ENCODE measurements around the gene BTBD16. TPM values are rescaled to one million over a fixed set of nuclear protein-coding genes. Genes with fewer than 3 reads are reported as not detected.

The BTBD16 gene
- total and polyA plus RNA-seq, 2 of the 13 experiments (the other 11 are each of a cell fraction or from before 2014, with no cell fraction given): 5.0 to 11.9 TPM

DNA sequence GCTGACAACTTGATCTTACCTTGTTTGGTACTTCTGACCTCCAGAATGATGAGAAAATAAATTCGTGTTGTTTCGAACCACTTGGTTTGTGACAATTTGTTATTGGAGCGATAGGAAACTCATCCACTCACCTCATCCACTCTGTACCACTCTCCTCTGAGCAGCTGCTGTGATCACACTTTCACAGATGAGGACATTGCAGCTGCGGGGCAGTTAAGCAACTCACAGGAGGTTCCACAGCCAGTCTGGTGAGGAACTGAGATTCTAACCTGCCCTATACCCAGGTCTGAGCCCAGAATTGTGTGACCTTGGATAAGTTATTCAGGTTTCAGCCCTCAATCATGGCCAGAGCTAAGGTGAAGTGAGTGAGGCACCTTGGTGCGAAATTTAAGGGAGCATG, 35.2 kb downstream of the BTBD16 start:
- no peak for ATAC-seq
- WGBS (ENCODE audit: low lambda C conversion rate): 97% methylated on average over 5 of the region's 5 CpGs
- no peak overlapping the region for H3K4me3 ChIP-seq (replicated peaks in 1 of 3; ENCODE audit: insufficient read depth in 1 of 3, low read depth in 2 of 3, low read length in 3 of 3)
- no peaks in the 10 kb centered on the region for H3K36me3 ChIP-seq (replicated peaks in 1 of 2; ENCODE audit: control insufficient read depth in 1 of 2, insufficient read depth in 2 of 2, low read length in 2 of 2)
- FAIRE-seq: no peak
- intact Hi-C loops (cut with micrococcal nuclease; ENCODE audit: unreplicated experiment) (no loop called here), in situ Hi-C loops (cut with HindIII; ENCODE audit: extremely low pct_ligation_motif_present, low pct_unique_long_range_greater_than_20kb) (no loop called here)
- H3K4me1 ChIP-seq (ENCODE audit: insufficient read depth, low read length): peaks cover 96% of the 10 kb centered on the region
- no peaks in the 10 kb centered on the region for H3K27me3 ChIP-seq (ENCODE audit: control insufficient read depth in 1 of 2, insufficient read depth in 2 of 2, low read length in 2 of 2)
- no peaks in the 10 kb centered on the region for H3K79me2 ChIP-seq (ENCODE audit: insufficient read depth, low read length)
- H3K9ac ChIP-seq (ENCODE audit: insufficient read depth, low read depth, low read length): no peak overlapping the region
- no TSS peak for BruUV-seq (replicated peaks)
- H3K9me3 ChIP-seq (ENCODE audit: low read length): peaks cover 5% of the 10 kb centered on the region; the same call in 1 of the 2 replicates
- POLR2A ChIA-PET: interaction anchor here (1.2 to 2.6 kb wide), 3 partner anchors 25 to 39 kb away, joined by 4 to 13 read pairs (median 6); no protein-coding TSS in a partner anchor
- H3K4me2 ChIP-seq (ENCODE audit: low read depth, low read length): no peak overlapping the region
- DNase-seq (ENCODE audit: low spot score): no peak
- no peak for TF ChIP-seq IRF2 (CRISPR knock-in tag; IDR thresholded peaks at IDR 0.05)
- no peak for TF ChIP-seq GATA4 (IDR thresholded peaks at IDR 0.05; ENCODE audit: borderline replicate concordance, low read depth)
- no peak for TF ChIP-seq NCOA5 (CRISPR knock-in tag; IDR thresholded peaks at IDR 0.05)
- TF ChIP-seq, protein P1, sequence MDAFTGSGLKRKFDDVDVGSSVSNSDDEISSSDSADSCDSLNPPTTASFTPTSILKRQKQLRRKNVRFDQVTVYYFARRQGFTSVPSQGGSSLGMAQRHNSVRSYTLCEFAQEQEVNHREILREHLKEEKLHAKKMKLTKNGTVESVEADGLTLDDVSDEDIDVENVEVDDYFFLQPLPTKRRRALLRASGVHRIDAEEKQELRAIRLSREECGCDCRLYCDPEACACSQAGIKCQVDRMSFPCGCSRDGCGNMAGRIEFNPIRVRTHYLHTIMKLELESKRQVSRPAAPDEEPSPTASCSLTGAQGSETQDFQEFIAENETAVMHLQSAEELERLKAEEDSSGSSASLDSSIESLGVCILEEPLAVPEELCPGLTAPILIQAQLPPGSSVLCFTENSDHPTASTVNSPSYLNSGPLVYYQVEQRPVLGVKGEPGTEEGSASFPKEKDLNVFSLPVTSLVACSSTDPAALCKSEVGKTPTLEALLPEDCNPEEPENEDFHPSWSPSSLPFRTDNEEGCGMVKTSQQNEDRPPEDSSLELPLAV (CRISPR knock-in tag; conservative IDR thresholded peaks at IDR 0.05; ENCODE audit: low read depth): no peak
- no peak for TF ChIP-seq REXO4 (CRISPR knock-in tag; IDR thresholded peaks at IDR 0.05; ENCODE audit: borderline replicate concordance)
- TF ChIP-seq DMAP1 (CRISPR knock-in tag; IDR thresholded peaks at IDR 0.05): no peak
- no peak for TF ChIP-seq PPARG (CRISPR knock-in tag; conservative IDR thresholded peaks at IDR 0.05)
- no peak for TF ChIP-seq CEBPB (IDR thresholded peaks at IDR 0.05; ENCODE audit: borderline replicate concordance, low read depth, low read length)
- TF ChIP-seq, protein P2, sequence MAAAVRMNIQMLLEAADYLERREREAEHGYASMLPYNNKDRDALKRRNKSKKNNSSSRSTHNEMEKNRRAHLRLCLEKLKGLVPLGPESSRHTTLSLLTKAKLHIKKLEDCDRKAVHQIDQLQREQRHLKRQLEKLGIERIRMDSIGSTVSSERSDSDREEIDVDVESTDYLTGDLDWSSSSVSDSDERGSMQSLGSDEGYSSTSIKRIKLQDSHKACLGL (CRISPR knock-in tag; IDR thresholded peaks at IDR 0.05): no peak
- no peak for TF ChIP-seq KDM5B (CRISPR knock-in tag; IDR thresholded peaks at IDR 0.05; ENCODE audit: borderline replicate concordance)
- TF ChIP-seq, protein P3, sequence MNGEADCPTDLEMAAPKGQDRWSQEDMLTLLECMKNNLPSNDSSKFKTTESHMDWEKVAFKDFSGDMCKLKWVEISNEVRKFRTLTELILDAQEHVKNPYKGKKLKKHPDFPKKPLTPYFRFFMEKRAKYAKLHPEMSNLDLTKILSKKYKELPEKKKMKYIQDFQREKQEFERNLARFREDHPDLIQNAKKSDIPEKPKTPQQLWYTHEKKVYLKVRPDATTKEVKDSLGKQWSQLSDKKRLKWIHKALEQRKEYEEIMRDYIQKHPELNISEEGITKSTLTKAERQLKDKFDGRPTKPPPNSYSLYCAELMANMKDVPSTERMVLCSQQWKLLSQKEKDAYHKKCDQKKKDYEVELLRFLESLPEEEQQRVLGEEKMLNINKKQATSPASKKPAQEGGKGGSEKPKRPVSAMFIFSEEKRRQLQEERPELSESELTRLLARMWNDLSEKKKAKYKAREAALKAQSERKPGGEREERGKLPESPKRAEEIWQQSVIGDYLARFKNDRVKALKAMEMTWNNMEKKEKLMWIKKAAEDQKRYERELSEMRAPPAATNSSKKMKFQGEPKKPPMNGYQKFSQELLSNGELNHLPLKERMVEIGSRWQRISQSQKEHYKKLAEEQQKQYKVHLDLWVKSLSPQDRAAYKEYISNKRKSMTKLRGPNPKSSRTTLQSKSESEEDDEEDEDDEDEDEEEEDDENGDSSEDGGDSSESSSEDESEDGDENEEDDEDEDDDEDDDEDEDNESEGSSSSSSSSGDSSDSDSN (CRISPR knock-in tag; IDR thresholded peaks at IDR 0.05): no peak
- TF ChIP-seq ZNF776 (CRISPR knock-in tag; IDR thresholded peaks at IDR 0.05): no peak
- TF ChIP-seq ZBTB38 (CRISPR knock-in tag; IDR thresholded peaks at IDR 0.05): no peak
- no peak for TF ChIP-seq MTA1 (CRISPR knock-in tag; IDR thresholded peaks at IDR 0.05; ENCODE audit: borderline replicate concordance)
- TF ChIP-seq KLF13 (CRISPR knock-in tag; IDR thresholded peaks at IDR 0.05): no peak
- no peak for TF ChIP-seq RFXAP (CRISPR knock-in tag; IDR thresholded peaks at IDR 0.05; ENCODE audit: borderline replicate concordance)
- no peak for TF ChIP-seq ZNF282 (IDR thresholded peaks at IDR 0.05; ENCODE audit: partially characterized antibody)
- H2AFZ ChIP-seq (ENCODE audit: low read length): no peak overlapping the region
- CTCF ChIA-PET (ENCODE audit: low intra/inter-chr PET ratio, low total read pairs): no interaction called here
- H4K20me1 ChIP-seq (ENCODE audit: insufficient read depth, low read length): no peaks in the 10 kb centered on the region
- H3K27ac ChIP-seq (ENCODE audit: extremely low read length, insufficient read depth, low read length): peak overlapping the region; percentile 84

Data from HepG2 (cell line).